HG03565 (cell line): ENCODE data around the gene POLR2E.
A peak's percentile ranks its signal among the peaks of the same experiment; 100 is the strongest.

Experiments used
- ATAC-seq: cut with Tn5 transposase; IDR thresholded peaks from one replicate; pipeline ENCODE4 v1.9.1; 2021; ENCODE audit warnings: mild to moderate bottlenecking, moderate library complexity; ENCODE audit not compliant: unreplicated experiment

Gene POLR2E

DNA sequence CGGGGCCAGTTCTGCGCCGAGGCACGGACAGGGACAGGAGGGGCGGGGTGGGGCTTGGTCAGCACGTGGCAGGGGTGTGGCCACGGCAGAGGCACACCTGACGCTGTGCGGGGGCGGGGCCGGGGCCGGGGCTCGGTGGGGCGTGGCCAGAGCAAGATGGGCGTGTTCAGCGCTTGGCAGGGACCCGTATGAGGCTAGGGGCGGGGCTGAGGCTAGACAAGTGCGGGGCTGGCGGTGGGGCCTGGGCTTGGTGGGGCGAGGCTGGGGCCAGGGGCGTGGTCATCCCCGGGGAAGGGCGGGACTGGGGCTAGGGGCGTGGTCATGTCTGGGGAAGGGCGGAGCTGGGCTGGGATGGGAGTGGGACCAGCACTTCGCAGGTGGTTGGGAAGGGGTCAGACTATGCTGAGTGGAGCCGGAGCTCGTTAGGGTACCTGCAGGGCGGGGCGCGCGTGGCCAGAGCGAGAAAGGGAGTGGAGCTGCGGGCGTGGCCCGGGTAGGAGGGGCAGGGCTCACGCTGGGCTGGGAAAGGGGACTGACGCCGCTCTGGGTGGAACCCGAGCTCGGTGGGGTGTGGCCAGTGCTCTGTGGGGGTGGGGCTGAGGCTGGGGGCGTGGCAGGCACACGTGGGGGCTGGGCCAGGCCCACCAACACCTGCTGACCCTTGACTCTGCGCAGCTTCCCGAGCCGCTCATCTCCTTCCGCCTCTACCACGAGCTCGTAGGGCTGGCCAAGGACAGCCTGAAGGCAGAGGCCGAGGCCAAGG, 12.8 kb downstream of the POLR2E start:
- no peak for ATAC-seq

DNA sequence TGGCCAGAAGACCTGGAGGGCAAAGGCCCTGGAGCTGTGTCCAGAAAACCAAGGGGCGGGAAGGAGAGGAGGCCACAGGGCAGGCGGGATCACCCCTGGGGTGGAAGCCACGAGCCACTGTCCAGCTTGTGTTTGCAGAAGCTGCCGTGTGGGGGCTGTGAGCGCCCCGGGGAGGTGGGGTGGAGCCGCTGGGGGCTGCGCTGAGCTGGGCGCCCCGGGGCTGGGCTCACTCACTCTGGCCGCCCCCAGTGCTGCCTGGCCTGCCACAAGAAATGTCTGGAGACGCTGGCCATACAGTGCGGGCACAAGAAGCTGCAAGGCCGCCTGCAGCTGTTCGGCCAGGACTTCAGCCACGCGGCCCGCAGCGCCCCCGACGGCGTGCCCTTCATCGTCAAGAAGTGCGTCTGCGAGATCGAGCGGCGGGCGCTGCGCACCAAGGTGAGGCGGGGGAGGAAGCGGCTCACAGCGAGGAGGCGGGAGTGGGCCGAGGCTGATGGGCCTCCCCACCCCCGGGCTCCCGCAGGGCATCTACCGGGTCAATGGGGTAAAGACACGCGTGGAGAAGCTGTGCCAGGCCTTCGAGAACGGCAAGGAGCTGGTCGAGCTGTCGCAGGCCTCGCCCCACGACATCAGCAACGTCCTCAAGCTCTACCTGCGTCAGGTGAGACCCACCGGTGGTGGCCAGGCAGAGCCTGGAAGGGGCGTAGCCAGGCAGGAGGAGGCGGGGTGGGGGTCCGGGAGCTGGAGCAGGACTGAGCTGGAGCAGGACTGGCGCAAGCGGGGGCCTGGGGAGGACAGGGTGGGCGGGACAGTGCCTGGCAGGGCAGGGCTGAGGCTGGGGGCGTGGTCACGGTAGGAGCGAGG, 13.6 kb downstream of the POLR2E start:
- ATAC-seq: no peak

DNA sequence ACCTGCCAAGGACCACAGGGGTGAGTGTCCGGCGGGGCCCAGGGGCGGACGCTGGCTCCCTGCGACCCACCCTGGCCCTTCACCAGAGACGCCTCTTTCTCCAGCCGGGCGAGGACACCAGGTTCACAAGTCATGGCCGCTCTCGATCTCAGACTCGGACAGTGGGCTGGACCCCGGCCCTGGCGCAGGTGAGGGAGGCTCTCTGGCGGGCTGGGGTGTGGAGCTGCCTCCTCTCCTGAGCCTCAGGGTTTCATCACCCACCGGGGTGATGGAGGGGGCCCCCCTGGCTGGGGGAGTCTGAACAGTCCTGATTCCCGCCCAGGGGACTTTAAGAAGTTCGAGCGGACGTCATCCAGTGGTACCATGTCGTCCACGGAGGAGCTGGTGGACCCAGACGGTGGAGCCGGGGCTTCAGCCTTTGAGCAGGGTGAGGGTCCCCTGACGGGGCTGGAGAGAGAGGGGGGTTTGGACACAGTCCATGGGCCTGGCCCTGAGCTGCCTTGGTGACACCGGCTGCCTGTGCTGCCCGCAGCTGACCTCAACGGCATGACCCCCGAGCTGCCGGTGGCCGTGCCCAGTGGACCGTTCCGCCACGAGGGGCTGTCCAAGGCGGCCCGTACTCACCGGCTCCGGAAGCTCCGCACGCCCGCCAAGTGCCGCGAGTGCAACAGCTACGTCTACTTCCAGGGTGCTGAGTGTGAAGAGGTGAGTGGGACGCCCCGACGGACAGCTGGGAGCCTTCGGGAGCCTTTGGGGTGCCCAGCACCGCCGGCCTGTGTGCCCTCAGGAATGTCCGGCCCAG, 14.6 kb downstream of the POLR2E start:
- ATAC-seq: no peak

DNA sequence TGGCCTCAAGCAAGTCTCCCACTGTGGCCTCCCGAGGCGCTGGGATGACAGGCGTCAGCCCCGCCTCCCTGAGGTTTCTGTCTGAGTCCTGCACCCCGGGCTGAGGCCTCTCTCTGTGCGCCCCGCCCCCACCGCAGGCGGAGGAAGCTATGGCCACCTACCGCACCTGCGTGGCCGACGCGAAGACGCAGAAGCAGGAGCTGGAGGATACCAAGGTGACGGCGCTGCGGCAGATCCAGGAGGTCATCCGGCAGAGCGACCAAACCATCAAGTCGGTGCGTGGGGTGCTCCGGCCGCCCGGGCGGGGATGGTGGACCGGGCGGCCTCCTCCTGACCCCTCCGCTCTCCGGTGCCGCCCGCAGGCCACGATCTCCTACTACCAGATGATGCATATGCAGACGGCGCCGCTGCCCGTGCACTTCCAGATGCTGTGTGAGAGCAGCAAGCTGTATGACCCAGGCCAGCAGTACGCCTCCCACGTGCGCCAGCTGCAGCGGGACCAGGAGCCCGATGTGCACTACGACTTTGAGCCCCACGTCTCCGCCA, 15.5 kb downstream of the POLR2E start:
- ATAC-seq: no peak

DNA sequence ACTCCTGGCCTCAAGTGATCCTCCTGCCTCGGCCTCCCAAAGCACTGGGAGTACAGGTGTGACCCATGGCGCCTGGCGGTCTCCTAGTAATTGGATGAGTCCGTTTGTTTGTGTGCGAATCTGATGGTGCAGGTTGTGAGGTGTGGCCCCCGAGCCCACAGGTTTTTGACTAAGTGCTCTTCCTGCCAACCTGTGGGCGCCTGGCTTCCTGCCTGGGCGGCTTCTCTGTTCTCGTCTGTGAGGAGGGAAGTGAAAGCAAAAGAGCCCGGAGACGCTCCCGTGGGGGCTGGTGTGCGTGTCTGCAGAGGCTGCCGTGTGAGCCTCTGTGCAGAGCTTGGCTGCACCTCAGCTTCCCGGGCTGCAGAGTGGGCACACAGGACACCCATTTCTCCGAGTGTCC, 18.2 kb downstream of the POLR2E start:
- ATAC-seq: peak; percentile 40

DNA sequence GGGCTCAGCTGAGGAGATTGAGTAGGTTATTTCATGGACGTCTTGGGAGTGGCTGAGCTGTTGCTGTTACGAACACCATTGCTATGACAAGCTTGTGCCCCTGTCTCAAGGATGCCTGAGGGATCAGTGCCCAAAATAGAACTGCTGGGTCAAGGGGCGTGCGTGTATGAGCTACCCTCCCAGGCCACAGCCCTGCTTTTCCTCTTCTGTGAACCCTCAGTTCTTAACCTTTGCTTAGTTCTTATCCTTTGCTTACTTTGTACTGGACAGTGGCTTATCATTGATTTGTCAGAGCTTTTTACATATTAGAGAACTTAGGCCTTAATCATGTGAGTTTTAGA, 19.2 kb downstream of the POLR2E start:
- ATAC-seq: no peak

DNA sequence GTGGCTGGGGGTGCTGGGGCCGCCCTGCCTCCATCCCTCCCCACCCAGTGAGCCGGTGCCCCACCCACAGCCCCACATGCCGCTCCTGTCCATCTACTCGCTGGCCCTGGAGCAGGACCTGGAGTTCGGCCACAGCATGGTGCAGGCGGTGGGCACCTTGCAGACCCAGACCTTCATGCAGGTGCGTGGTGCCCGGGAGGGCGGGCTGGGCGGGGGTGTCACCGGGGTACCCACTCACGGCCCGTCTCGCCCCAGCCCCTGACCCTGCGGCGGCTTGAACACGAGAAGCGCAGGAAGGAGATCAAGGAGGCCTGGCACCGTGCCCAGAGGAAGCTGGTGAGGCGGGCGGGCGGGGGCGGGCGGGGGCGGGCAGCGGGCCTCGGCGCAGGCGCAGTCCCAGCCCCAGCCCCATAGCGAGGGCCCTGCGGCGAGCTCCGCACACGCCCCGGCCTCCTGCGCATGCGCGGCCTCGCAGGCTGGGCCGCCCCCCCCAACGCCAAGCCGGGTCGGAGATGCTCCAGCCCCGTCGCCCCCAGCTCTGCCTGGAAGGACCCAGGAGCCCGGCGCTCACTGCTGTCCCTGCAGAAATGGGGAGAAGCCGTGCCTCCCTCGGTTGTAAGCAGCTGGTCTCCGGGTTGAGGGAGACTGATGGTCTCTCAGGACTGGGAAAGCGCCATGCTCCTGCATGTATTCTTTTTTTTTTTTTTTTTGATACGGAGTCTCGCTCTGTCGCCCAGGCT, 20.5 kb downstream of the POLR2E start:
- ATAC-seq: no peak

DNA sequence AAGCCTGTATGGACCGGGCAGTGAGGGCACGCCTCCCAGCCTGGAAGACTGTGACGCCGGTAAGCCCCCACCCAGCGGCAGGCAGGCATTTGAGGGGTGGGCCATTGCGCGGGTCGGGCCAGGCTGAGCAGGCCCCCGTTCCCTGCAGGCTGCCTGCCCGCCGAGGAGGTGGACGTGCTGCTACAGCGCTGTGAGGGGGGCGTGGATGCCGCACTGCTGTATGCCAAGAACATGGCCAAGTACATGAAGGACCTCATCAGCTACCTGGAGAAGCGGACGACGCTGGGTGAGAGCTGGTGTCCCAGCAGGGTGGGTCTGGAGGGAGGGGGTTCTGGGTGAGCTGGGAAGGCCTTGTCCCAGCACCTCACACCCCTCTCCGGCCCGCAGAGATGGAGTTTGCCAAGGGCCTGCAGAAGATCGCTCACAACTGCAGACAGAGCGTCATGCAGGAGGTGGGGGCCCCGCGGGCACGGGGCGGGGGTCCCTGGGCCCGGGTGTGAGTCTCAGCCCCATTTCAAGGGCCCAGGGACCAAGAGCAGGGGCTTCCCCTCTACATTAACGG, 21.1 kb downstream of the POLR2E start:
- ATAC-seq: no peak

DNA sequence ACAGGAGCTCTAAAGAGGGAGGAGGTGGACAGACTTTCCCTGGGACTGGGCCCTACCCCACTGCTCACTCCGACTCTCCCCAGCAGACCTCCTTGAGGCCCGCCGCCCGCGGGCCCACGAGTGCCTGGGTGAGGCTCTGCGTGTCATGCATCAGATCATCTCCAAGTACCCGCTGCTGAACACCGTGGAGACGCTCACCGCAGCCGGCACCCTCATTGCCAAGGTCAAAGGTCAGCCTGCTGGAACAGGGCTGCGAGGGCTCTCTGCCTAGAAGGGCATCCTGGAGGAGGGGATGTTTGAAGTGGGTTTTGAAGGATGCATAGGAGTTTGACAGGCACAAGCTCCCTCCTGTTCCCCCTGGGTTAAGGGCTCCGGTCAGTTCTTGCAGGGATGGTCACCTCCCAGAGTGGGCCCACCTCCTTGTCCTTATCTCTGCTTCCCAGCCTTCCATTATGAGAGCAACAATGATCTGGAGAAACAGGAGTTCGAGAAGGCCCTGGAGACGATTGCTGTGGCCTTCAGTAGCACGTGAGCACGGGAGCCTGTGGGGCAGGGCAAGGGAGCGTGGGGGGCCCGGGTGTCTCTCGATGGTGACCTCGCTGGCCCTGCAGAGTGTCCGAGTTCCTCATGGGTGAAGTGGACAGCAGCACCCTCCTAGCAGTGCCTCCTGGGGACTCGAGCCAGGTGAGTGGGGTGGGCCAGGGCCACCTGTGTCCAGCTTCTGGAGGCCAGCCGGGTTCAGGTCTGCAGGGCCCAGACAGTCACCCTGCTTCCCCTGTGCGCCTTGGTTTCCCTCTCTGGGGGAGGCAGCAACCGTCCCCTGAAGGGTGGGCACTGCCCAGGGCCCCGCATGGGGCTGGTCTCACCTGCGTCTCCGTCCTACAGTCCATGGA, 21.9 kb downstream of the POLR2E start:
- no peak for ATAC-seq

DNA sequence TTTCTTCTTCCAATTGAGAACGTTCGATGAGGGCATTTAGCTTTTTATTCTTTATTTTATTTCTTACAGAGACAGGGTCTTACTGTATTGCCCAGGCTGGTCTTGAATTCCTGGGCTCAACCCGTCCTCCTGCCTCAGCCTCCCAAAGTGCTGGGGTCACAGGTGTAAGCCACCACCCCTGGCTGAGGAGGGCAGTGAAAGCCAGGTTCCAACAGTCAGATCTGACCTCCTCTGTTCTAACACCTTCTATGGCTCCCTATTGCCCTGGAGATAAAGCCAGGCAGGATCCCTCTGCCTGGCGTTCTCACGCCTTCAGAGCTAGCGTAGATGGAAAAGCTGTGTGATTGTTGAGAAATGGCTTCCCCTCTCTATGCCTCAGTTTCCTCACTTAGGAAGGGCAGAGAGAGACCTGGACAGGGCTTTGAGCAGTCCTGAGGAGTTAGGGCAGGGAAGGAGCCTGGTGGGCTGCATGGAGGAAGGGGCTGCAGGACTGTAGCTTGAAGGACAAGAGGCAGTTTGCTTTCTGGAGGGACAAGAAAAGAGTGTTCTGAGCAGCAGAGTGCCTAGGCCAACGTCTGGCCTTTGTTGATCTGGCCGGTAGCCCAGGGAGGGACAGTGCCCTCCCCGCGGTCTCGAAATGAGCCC, 22.7 kb downstream of the POLR2E start:
- no peak for ATAC-seq

DNA sequence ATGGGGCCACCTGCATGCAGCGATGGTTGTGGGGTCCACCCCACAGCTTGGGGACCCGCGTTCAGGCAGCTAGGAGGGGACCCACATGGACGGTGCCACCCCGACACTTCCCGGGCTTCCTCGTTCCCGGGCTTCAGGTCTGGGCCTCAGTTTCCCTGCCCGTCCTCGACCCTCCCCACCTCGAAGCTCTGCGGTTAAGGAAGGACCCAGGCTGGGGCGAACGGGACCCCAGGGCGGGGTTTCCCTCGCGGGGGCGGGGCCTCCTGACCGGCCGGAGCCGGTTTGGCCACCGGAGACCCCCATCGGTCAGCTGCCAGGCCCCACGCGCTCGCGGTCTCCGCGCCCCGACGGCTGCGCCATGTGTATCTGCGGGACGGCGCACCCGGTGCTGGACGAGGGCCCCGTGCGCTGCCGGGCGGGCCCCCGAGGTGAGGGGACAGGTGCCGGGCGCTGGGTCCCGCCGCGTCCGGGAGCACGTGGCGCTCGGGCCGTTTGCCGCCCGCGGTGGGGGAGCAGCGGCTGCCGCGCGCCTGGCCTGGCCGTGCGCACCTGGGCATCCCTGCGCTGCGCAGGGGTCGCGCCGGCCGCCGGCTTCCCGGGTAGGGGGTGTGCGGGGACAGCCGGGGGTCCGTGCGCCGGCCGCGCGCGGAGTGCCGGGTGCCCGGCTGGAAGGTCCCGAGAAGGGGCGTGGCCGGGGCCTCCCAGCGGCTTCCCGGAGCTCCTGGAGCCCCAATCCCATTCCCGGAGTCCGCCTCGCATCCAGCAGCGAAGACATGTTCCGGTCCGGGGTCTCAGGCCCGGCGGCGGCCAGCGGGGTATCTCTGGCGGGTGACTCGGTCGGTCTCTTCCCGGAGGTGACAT, 24.0 kb downstream of the POLR2E start:
- no peak for ATAC-seq

DNA sequence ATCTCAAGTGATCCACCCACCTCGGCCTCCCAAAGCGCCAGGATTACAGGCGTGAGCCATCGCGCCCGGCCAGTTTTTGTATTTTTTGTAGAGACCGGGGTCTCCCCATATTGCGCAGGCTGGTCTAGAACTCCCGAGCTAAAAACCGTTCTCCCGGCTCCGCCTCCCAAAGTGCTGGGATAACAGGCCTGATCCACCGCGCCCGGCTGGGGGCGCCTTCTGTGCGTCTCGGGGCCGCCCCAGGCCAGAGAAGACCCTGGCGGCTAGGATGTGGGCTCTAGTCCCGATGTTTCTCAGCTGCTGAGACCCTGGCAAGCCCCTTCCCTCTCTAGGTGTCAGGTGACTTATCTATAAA, 24.6 kb downstream of the POLR2E start:
- no peak for ATAC-seq

DNA sequence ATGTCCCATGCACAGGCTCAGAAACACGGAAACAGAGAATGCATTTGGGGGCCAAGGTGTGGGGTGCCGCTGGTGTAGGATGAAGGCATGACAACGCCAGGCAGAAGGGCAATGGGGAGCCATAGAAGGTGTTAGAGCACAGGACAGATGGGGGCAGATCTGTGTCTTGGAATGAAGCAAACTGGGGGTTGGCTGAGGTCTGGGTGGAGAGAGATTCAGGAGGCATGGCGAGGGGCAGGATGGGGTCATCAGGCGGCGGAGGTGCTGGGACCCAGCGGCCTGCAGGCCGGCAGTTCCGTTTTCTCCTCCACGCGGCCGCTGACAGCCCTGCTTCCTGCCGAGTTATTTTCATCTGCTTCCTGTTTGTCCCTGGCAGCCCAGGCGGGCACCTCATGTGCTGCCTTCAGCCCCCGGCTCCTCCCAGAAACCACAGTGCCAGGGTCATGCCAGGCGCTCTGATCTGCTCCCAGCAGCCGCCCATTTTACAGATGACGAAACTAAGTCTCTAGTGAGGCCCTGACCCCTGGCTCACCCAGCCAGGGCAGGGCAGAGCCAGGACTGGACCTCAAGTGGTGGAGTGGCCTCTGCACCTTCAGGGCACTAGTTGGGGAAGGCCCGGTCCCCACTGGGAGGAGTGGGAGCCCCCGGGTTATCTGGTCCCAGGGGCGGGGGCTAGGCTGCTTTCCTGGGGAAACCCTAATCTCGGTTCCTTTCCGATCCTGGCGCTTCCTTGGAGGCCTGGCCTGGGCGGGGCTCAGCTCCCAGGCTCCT, 26.0 kb downstream of the POLR2E start:
- no peak for ATAC-seq

DNA sequence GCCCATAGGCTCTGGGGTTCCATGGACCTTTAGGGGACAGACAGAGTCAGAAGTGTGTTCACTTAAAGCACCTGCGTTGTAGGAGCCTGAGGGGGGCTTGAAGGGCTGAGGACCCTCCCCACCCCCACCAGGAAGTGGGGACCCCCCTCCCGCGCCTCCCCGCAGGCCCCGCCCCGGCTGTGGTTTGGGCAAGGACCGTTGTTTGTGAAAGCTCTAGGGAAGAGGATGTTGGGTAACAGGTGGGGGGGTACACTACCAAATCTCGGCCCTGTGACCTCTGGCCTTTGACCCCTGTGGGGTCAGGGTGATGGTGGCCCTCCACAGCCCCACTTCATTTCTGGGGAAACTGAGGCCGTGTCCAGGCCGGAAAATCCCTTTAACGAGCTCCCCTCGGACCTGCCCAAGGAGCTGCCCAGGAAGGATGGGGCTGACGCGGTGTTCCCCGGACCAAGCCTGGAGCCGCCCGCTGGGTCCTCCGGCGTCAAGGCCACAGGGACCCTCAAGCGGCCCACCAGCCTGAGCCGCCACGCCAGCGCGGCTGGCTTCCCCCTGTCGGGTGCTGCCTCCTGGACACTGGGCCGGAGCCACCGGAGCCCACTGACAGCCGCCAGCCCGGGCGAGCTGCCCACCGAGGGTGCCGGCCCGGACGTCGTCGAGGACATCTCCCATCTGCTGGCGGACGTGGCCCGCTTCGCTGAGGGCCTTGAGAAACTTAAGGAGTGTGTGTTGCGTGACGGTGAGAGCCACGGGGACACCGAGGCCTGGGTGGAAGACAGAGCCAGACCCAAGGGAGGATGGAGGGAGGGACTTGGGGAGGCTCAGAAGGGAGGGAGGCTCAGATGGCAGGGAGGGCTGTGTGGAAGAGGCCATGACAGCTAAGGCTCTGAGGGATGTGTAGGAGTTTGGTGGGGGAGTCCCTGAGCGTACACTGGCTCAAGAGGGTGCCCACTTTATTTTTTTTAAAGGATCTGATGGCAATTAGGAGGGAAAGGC, 26.9 kb downstream of the POLR2E start:
- no peak for ATAC-seq

DNA sequence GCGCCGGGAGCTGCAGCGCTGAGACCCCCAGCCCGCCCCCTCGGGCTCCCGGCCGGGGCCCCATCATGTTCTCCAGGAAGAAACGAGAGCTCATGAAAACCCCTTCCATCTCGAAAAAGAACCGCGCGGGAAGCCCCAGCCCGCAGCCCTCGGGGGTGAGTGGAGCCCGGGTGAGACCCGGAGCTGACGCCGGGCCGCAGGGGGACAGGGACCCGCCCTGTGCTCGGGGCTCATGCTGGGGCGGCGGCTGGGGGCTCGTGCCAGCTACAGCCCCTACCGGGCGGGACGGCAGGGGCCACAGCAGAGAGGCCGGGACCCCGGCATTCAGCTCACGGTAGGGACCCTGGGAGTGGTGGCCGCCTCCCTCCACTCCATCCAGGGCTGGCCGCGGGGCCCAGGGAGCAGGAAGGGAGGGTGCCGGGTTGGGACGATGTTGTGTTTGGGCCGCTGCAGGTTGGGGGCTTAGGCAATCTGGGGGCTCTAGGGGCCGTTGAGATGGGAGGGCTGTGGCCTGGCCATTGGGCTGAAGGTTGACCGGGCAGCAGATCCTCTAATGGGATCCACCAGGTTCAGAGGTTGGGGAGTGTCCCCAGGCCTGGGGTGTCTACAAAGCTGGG, 27.7 kb downstream of the POLR2E start:
- ATAC-seq: no peak
